ENCODE measurements around the gene UBE2E3.

The UBE2E3 gene

GRCh38 chr2:180959787-180960186 is 20.6 kb upstream of the UBE2E3 start:
- Mint-ChIP-seq H3K27me3 (no peaks in the 10 kb centered on the region), H3K4me1 (ENCODE audit: low read depth) (no peaks in the 10 kb centered on the region), H3K9me3 (no peaks in the 10 kb centered on the region), H3K27ac (no peak overlapping the region), H3K4me3 (no peak overlapping the region), H3K36me3 (ENCODE audit: low read depth) (no peaks in the 10 kb centered on the region)
- intact Hi-C loops (cut with micrococcal nuclease): no loop called here

GRCh38 chr2:180960982-180961381 is 19.4 kb upstream of the UBE2E3 start:
- intact Hi-C loops (cut with micrococcal nuclease): no loop called here
- Mint-ChIP-seq H3K9me3 (no peaks in the 10 kb centered on the region), H3K27me3 (no peaks in the 10 kb centered on the region), H3K36me3 (ENCODE audit: low read depth) (no peaks in the 10 kb centered on the region), H3K27ac (no peak overlapping the region), H3K4me3 (no peak overlapping the region), H3K4me1 (ENCODE audit: low read depth) (no peaks in the 10 kb centered on the region)

- intact Hi-C loops (cut with micrococcal nuclease): no loop called here
- Mint-ChIP-seq H3K27me3 (no peaks in the 10 kb centered on the region), H3K4me1 (ENCODE audit: low read depth) (no peaks in the 10 kb centered on the region), H3K27ac (no peak overlapping the region), H3K4me3 (no peak overlapping the region), H3K9me3 (no peaks in the 10 kb centered on the region), H3K36me3 (ENCODE audit: low read depth) (no peaks in the 10 kb centered on the region)
These were observed 17.6 kb upstream of the UBE2E3 start for GRCh38 chr2:180962727-180963314.

GRCh38 chr2:180966378-180966777 is 14.0 kb upstream of the UBE2E3 start:
- Mint-ChIP-seq H3K36me3 (ENCODE audit: low read depth) (no peaks in the 10 kb centered on the region), H3K9me3 (no peaks in the 10 kb centered on the region), H3K4me3 (no peak overlapping the region), H3K27me3 (no peaks in the 10 kb centered on the region), H3K4me1 (ENCODE audit: low read depth) (no peaks in the 10 kb centered on the region), H3K27ac (no peak overlapping the region)
- intact Hi-C loops (cut with micrococcal nuclease): no loop called here

GRCh38 chr2:180969124-180969523 is 11.3 kb upstream of the UBE2E3 start:
- no peak overlapping the region for H3K4me3 Mint-ChIP-seq
- no peaks in the 10 kb centered on the region for H3K9me3 Mint-ChIP-seq
- no peaks in the 10 kb centered on the region for H3K4me1 Mint-ChIP-seq (ENCODE audit: low read depth)
- no peaks in the 10 kb centered on the region for H3K36me3 Mint-ChIP-seq (ENCODE audit: low read depth)
- intact Hi-C loops (cut with micrococcal nuclease): no loop called here
- no peak overlapping the region for H3K27ac Mint-ChIP-seq
- no peaks in the 10 kb centered on the region for H3K27me3 Mint-ChIP-seq

- intact Hi-C loops (cut with micrococcal nuclease): no loop called here
- no peak overlapping the region for H3K27ac Mint-ChIP-seq
These were observed 10.4 kb upstream of the UBE2E3 start for GRCh38 chr2:180970016-180970415.

GRCh38 chr2:180971811-180972210 is 8.6 kb upstream of the UBE2E3 start:
- Mint-ChIP-seq H3K27ac (no peak overlapping the region), H3K9me3 (no peaks in the 10 kb centered on the region), H3K27me3 (peaks cover 2% of the 10 kb centered on the region), H3K4me1 (ENCODE audit: low read depth) (no peaks in the 10 kb centered on the region), H3K36me3 (ENCODE audit: low read depth) (no peaks in the 10 kb centered on the region), H3K4me3 (no peak overlapping the region)
- intact Hi-C loops (cut with micrococcal nuclease): no loop called here

More at GRCh38 chr2:180970016-180970415, 10.4 kb upstream of the UBE2E3 start:
- H3K36me3 Mint-ChIP-seq (ENCODE audit: low read depth): no peaks in the 10 kb centered on the region
- H3K4me3 Mint-ChIP-seq: no peak overlapping the region
- no peaks in the 10 kb centered on the region for H3K9me3 Mint-ChIP-seq
- H3K27me3 Mint-ChIP-seq: no peaks in the 10 kb centered on the region
- no peaks in the 10 kb centered on the region for H3K4me1 Mint-ChIP-seq (ENCODE audit: low read depth)

GRCh38 chr2:180975585-180975984 is 4.8 kb upstream of the UBE2E3 start:
- H3K27ac Mint-ChIP-seq: no peak overlapping the region
- intact Hi-C loops (cut with micrococcal nuclease): no loop called here
- peaks cover 11% of the 10 kb centered on the region for H3K4me1 Mint-ChIP-seq (ENCODE audit: low read depth)

GRCh38 chr2:180978903-180979748 is 1.3 kb upstream of the UBE2E3 start:
- Mint-ChIP-seq H3K36me3 (ENCODE audit: low read depth) (peaks cover 13% of the 10 kb centered on the region), H3K9me3 (no peaks in the 10 kb centered on the region), H3K27me3 (peaks cover 6% of the 10 kb centered on the region), H3K4me1 (ENCODE audit: low read depth) (peaks cover 22% of the 10 kb centered on the region), H3K4me3 (peak overlapping the region; percentile 77), H3K27ac (peak overlapping the region; percentile 95)
- intact Hi-C loops (cut with micrococcal nuclease): no loop called here

More at GRCh38 chr2:180975585-180975984, 4.8 kb upstream of the UBE2E3 start:
- no peaks in the 10 kb centered on the region for H3K9me3 Mint-ChIP-seq
- no peak overlapping the region for H3K4me3 Mint-ChIP-seq
- peaks cover 6% of the 10 kb centered on the region for H3K27me3 Mint-ChIP-seq
- H3K36me3 Mint-ChIP-seq (ENCODE audit: low read depth): no peaks in the 10 kb centered on the region

- Mint-ChIP-seq H3K9me3 (no peaks in the 10 kb centered on the region), H3K36me3 (ENCODE audit: low read depth) (peaks cover 19% of the 10 kb centered on the region), H3K27ac (peak overlapping the region; percentile 95), H3K4me1 (ENCODE audit: low read depth) (peaks cover 28% of the 10 kb centered on the region), H3K4me3 (peak overlapping the region; percentile 77), H3K27me3 (peaks cover 6% of the 10 kb centered on the region)
- intact Hi-C loops (cut with micrococcal nuclease): loop anchor here (5.0 to 10.0 kb wide), 2 partner anchors 483 to 915 kb away; partner anchors contain the start of gene ITPRID2
These were observed 678 bp upstream of the UBE2E3 start for GRCh38 chr2:180979749-180980105.

- intact Hi-C loops (cut with micrococcal nuclease): loop anchor here (5.0 to 10.0 kb wide), 2 partner anchors 481 to 914 kb away; partner anchors contain the start of gene ITPRID2
- no peaks in the 10 kb centered on the region for H3K9me3 Mint-ChIP-seq
- H3K36me3 Mint-ChIP-seq (ENCODE audit: low read depth): peaks cover 22% of the 10 kb centered on the region
These were observed 822 bp downstream of the UBE2E3 start for GRCh38 chr2:180980943-180981911.

GRCh38 chr2:180983468-180984242 is 3.2 kb downstream of the UBE2E3 start:
- Mint-ChIP-seq H3K36me3 (ENCODE audit: low read depth) (peaks cover 22% of the 10 kb centered on the region), H3K27ac (no peak overlapping the region), H3K9me3 (no peaks in the 10 kb centered on the region), H3K4me1 (ENCODE audit: low read depth) (peaks cover 33% of the 10 kb centered on the region), H3K4me3 (no peak overlapping the region), H3K27me3 (peaks cover 3% of the 10 kb centered on the region)
- intact Hi-C loops (cut with micrococcal nuclease): loop anchor here (5.0 to 10.0 kb wide), 2 partner anchors 479 to 911 kb away; partner anchors contain the start of gene ITPRID2

More at GRCh38 chr2:180980943-180981911, 822 bp downstream of the UBE2E3 start:
- Mint-ChIP-seq H3K27me3 (peaks cover 4% of the 10 kb centered on the region), H3K27ac (peak overlapping the region; percentile 95), H3K4me1 (ENCODE audit: low read depth) (peaks cover 33% of the 10 kb centered on the region), H3K4me3 (peak overlapping the region; percentile 96)

All from dendritic cell treated with granulocyte-macrophage colony-stimulating factor and Interleukin-4, amounts not matched to agents 40 ng/mL and 50 ng/mL, for 4 days (primary cell).